Fibroblast of mammary gland (primary cell): Measurements from ENCODE around the gene HIGD1B.

Experiments
- DNase-seq: peaks from one replicate; pipeline ENCODE4 v3.0.0-alpha.2; 2010; ENCODE audit warnings: low read depth
- H3K4me3 ChIP-seq: 2 replicates; pipeline ENCODE4 v1.5.1; 2011; ENCODE audit warnings: low read depth, mild to moderate bottlenecking, low read length, moderate library complexity; ENCODE audit not compliant: control insufficient read depth
- TF ChIP-seq, protein P1 (sequence below): conservative IDR thresholded peaks from 2 replicates; pipeline ENCODE4 v1.5.1; 2011; ENCODE audit warnings: low read depth, low read length, inconsistent platforms; ENCODE audit not compliant: control insufficient read depth, insufficient read depth

Gene HIGD1B

DNA sequence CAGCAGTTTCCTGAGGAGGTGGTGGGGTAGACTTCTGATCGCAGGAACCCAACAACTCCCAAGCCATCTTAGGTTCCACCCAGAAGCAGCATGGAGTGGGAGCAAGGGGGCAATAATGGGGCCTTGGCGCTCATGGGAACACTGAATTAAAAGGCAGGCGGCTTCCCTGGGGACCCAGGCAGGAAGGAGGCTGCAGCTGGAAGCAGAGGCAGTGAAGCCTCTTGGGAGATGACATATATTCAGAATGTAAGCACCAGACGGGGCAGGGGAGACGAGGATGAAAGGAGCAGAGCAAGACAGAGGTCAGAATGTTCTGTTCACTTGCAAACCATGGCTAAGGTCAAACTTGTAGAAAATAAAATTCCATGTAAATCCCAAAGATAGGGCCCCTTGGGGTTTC is 2.9 kb downstream of the HIGD1B start:
- H3K4me3 ChIP-seq, result no peak overlapping the region
- DNase-seq, result no peak
- TF ChIP-seq, protein P1, sequence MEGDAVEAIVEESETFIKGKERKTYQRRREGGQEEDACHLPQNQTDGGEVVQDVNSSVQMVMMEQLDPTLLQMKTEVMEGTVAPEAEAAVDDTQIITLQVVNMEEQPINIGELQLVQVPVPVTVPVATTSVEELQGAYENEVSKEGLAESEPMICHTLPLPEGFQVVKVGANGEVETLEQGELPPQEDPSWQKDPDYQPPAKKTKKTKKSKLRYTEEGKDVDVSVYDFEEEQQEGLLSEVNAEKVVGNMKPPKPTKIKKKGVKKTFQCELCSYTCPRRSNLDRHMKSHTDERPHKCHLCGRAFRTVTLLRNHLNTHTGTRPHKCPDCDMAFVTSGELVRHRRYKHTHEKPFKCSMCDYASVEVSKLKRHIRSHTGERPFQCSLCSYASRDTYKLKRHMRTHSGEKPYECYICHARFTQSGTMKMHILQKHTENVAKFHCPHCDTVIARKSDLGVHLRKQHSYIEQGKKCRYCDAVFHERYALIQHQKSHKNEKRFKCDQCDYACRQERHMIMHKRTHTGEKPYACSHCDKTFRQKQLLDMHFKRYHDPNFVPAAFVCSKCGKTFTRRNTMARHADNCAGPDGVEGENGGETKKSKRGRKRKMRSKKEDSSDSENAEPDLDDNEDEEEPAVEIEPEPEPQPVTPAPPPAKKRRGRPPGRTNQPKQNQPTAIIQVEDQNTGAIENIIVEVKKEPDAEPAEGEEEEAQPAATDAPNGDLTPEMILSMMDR, result no peak

GRCh38 chr17:44854192-44854591 is 6.5 kb downstream of the HIGD1B start:
- DNase-seq, result no peak
- TF ChIP-seq, protein P1, result no peak

DNA sequence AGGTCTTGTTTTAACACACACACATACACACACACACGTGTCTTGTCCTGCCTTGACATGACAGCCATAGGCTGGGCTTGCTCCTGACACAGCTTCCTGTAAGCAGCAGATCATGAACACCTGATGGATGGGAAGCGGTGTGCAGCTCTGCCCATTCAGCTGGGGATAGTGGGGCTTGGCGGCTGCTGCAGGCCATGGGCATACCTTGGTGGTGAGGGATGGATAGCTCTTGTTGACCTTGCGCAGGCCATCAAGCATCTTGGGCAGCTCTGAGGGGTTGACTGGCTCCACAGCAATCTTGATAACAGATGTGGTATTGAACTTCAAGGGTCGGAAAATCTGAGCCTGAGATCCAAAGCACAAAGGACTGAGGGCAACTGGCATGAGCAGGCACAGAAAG is 12.0 kb downstream of the HIGD1B start:
- TF ChIP-seq, protein P1, result no peak
- no peak for DNase-seq
- no peak overlapping the region for H3K4me3 ChIP-seq

More at GRCh38 chr17:44854192-44854591, 6.5 kb downstream of the HIGD1B start:
- H3K4me3 ChIP-seq, result no peak overlapping the region

- no peak overlapping the region for H3K4me3 ChIP-seq
- TF ChIP-seq, protein P1, result no peak
- no peak for DNase-seq
These were observed 14.7 kb downstream of the HIGD1B start for GRCh38 chr17:44862278-44862914.

DNA sequence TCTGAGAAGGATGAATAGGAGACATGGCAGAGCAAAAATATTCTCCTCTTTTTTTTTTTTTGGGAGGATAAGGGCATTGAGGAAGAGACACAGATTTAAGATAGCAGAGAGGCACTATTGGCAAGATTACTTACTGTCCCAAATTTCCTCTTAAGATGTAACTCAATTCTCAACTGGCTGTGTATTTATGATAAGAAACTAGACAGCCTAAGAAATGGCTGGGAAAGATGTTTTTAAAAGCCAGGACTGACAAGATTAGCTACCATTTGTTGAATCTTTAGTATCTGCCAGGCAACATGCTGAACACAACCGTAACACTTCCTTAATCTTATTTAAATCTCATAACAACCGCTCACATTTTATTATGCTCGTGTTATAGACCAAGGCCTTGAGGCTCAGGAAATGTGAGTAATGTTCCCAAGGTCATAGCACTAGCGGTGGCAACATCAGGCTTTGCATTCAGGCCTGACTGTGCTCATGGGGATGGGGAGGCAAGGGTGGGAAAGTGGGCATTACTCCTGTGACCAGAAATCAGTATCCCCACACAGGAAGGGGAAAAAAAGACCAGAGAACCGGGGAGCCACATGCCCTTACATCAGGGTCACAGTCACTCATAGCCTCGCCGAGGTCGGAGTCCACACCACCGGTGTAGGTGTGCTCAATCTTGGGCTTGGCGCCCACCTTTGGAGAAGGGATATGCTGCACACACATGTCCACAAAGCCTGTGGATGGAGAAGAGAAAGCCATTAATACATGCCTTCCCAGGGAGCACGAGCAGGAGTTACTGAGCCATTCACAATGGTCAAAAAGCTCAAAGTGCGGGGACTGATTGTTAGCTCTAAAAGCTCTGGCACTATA is 15.6 kb downstream of the HIGD1B start:
- no peak overlapping the region for H3K4me3 ChIP-seq
- TF ChIP-seq, protein P1, result no peak
- DNase-seq, result no peak

DNA sequence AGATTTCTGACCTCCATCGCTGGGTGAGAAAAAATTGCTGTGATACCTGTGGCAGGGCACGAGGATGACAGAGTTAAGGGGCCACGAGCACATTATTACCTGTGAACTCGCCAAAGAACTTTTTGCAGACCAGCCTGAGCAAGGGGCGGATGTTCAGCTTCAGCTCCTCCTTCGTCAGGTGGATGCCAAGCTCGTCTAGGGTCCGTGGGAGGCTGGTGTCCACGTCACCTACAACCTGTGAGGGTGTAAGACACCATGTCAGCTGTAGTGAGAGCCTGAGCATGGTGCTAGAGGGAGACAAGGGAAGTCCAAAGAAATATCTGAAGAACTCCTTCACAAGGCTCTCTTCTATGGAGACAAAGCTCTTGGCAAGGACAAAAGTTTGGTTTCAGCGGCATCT is 17.1 kb downstream of the HIGD1B start:
- DNase-seq, result no peak
- TF ChIP-seq, protein P1, result no peak
- no peak overlapping the region for H3K4me3 ChIP-seq
